KG1 (cell line): ENCODE results near the gene RUSC1.
"Not testable (repeated sequence)": the region's sequence is repeated elsewhere in the genome, so short reads cannot be mapped to it uniquely, and the experiment has no call there.

ENCODE experiments used
- DNase-seq: peaks from one replicate; lab custom pipeline; 2025; lab: John Stamatoyannopoulos, UW

Gene RUSC1

GRCh38 chr1:155320661-155321617, at the start of gene RUSC1:
Gene RUSC1, plus strand, starts transcription at chr1:155320894. Its CDS starts 880 bp downstream, at chr1:155321774.
- no peak for DNase-seq

GRCh38 chr1:155272466-155273342, 48.0 kb upstream of the RUSC1 start:
- no peak for DNase-seq

GRCh38 chr1:155273343-155274245, 47.1 kb upstream of the RUSC1 start, which contains the start of gene CLK2:
Gene CLK2, minus strand, starts transcription at chr1:155273504. Its CDS starts 2,527 bp downstream, at chr1:155270977.
- peak; percentile 76 for DNase-seq

- peak; percentile 78 for DNase-seq
These were observed 43.4 kb upstream of the RUSC1 start, which contains the start of gene HCN3 for GRCh38 chr1:155277070-155277901. Gene HCN3, plus strand, starts transcription at chr1:155277463. Its CDS starts 128 bp downstream, at chr1:155277591.

- DNase-seq: no peak
These were observed 42.6 kb upstream of the RUSC1 start for GRCh38 chr1:155277902-155278688.

- no peak for DNase-seq
These were observed 42.0 kb upstream of the RUSC1 start for GRCh38 chr1:155278689-155279160.

- DNase-seq: no peak
These were observed 41.4 kb upstream of the RUSC1 start for GRCh38 chr1:155279268-155279667.

GRCh38 chr1:155282488-155283091, 38.1 kb upstream of the RUSC1 start:
- DNase-seq: no peak

GRCh38 chr1:155284476-155284875, 36.2 kb upstream of the RUSC1 start:
- no peak for DNase-seq

- DNase-seq: no peak
These were observed 35.6 kb upstream of the RUSC1 start for GRCh38 chr1:155285063-155285462.

GRCh38 chr1:155285631-155286044, 35.1 kb upstream of the RUSC1 start:
- no peak for DNase-seq

- DNase-seq: no peak
These were observed 34.1 kb upstream of the RUSC1 start for GRCh38 chr1:155286544-155286943.

- no peak for DNase-seq
These were observed 32.6 kb upstream of the RUSC1 start for GRCh38 chr1:155287987-155288543.

GRCh38 chr1:155291006-155291405, 29.7 kb upstream of the RUSC1 start:
- not testable (repeated sequence) for DNase-seq

GRCh38 chr1:155293086-155293749, 27.5 kb upstream of the RUSC1 start:
- no peak for DNase-seq

GRCh38 chr1:155294520-155295182, 26.0 kb upstream of the RUSC1 start:
- DNase-seq: no peak

GRCh38 chr1:155295183-155295941, 25.3 kb upstream of the RUSC1 start:
- no peak for DNase-seq
